Stomach (tissue), 4 donors: ENCODE measurements around the gene C1QTNF7.

Experiments
- CTCF ChIP-seq, 7 experiments: fragments of 450-650 bp in 4 of 7; fragments of 200-600 bp in 3 of 7; sonication (generic) in 3 of 7; IDR thresholded peaks; one replicate each; pipeline ENCODE4 v1.5.1; 2016 to 2019; ENCODE audit warnings: antibody characterized with exemption in 7 of 7, control low read depth in 2 of 7, mild to moderate bottlenecking in 1 of 7
- POLR2A ChIP-seq, 4 donors: fragments of 450-650 bp; IDR thresholded peaks; one replicate each; pipeline ENCODE4 v1.6.1; 2016; ENCODE audit warnings: antibody characterized with exemption in 4 of 4, control low read depth in 2 of 4, mild to moderate bottlenecking in 1 of 4, moderate library complexity in 1 of 4
- POLR2AphosphoS5 ChIP-seq, 3 donors: sonication (generic); formaldehyde crosslinking; IDR thresholded peaks; one replicate each; pipeline ENCODE4 v1.6.1; 2016; ENCODE audit warnings: antibody characterized with exemption in 3 of 3

GRCh38 chr4:15436513-15436912, 8.7 kb downstream of the C1QTNF7 start:
- TF ChIP-seq CTCF (IDR thresholded peaks at IDR 0.05): no peak
- TF ChIP-seq POLR2AphosphoS5 (IDR thresholded peaks at IDR 0.05): no peak
- TF ChIP-seq POLR2A (IDR thresholded peaks at IDR 0.05): no peak
